ENCODE results near the gene MTHFS. TPM values are rescaled to one million over a fixed set of nuclear protein-coding genes. Genes with fewer than 3 reads are reported as not detected.
A peak's percentile ranks its signal among the peaks of the same experiment; 100 is the strongest.

MTHFS gene
- total RNA-seq, 2 donors from 2014 or later: 23.4 to 40.9 TPM

- peaks cover 28 to 32% of the 10 kb centered on the region in 2 donors for H3K36me3 Mint-ChIP-seq
- peak; percentile 49 to 51 for ATAC-seq
- DNase-seq (ENCODE audit: low spot score in 2 of 2): peak in 1 of 2 donors; percentile 8
- H3K27ac Mint-ChIP-seq: peak overlapping the region; percentile 51 to 98
- peaks cover 8 to 11% of the 10 kb centered on the region in 2 donors for H3K9me3 Mint-ChIP-seq
Measured at GRCh38 chr15:79897701-79898113, 893 bp upstream of the MTHFS start.

DNA sequence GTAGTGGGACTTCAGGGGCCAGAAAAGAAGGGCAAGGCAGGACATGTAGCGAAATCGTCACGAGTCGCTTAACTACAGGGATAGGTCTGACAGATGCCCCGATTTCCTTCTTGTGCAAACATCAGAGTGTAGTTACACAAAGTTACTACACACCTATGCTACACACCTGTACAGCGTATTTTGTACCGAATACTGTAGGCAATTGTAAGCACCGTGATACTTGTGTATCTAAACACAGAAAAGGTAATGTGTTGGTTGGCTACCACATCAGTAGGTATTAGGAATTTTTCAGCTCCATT, 515 bp upstream of the MTHFS start:
- ATAC-seq (peak in 1 of 2 donors; percentile 36), DNase-seq (ENCODE audit: low spot score in 2 of 2) (no peak)
- Mint-ChIP-seq H3K36me3 (peaks cover 26 to 33% of the 10 kb centered on the region in 2 donors), H3K9me3 (peaks cover 8 to 10% of the 10 kb centered on the region in 2 donors), H3K27ac (peak overlapping the region; percentile 51 to 98)

GRCh38 chr15:79896131-79896633, 632 bp downstream of the MTHFS start:
- peak overlapping the region; percentile 98 to 100 for H3K27ac Mint-ChIP-seq
- peak in 1 of 2 donors; percentile 26 for DNase-seq (ENCODE audit: low spot score in 2 of 2)
- peaks cover 6 to 8% of the 10 kb centered on the region in 2 donors for H3K9me3 Mint-ChIP-seq
- peak; percentile 7 to 18 for ATAC-seq
- peaks cover 23 to 36% of the 10 kb centered on the region in 2 donors for H3K36me3 Mint-ChIP-seq

DNA sequence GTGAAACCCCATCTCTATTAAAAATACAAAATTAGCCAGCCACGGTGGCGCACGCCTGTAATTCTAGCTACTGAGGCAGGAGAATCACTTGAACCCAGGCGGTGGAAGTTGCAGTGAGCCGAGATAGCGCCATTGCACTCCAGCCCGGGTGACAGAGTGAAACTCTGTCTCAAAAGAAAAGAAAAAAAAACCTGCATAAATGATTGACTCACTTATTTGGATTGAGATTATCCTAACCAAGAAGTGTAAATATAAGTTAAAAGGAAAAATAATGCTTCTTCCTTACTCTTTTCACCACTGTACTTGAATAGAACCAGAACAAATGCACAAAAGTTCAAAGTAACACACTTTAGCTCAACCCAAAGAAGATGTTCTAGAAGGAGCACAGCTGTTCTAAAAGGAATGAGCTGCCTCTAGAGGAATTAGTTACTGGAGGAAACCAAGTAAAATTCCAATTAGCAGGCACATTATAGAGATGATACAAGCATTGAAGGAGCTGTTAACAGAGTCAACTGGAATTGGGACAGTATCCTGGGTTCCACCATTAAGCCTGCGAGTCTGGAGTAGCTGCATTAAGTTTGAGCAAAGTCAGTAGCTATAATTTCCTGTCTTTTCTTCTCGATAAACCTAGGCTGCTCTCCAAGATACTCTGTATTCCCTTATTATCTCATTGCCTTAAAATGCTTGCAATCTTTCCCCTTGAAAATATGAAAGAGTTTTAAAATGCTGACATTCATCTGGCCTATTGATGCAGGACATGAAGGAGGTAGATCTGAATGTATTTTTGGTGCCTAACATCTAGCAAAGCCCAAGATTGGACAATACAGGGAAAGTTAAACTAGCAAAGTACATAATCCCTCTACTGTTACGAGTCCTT, 9.5 kb downstream of the MTHFS start:
- no peak for ATAC-seq
- H3K27ac Mint-ChIP-seq: no peak overlapping the region
- no peak for DNase-seq (ENCODE audit: low spot score in 2 of 2)
- peaks cover 47 to 71% of the 10 kb centered on the region in 2 donors for H3K36me3 Mint-ChIP-seq
- no peaks in the 10 kb centered on the region for H3K9me3 Mint-ChIP-seq

- ATAC-seq (no peak), DNase-seq (ENCODE audit: low spot score in 2 of 2) (no peak)
- Mint-ChIP-seq H3K36me3 (peaks cover 54 to 72% of the 10 kb centered on the region in 2 donors), H3K27ac (no peak overlapping the region), H3K9me3 (no peaks in the 10 kb centered on the region)
Measured at GRCh38 chr15:79886124-79886523, 10.7 kb downstream of the MTHFS start.

DNA sequence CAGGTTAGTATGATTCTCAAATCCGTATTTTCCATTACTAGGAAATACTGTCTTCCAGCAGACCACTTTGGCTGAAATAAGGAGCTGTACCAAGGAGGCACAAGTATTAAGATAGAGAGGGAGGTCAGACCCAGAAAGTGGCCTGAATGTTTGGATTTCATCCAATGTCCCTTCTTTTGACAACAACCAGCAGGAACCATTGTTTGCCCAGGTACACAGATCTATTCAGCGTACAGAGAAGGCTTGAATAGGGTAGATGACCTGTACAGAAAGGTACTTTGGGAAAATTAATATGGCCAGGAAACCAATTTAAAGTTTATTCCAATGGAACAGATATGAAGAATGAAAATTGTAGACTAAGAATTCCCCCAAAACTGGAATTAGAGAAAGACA, 12.6 kb downstream of the MTHFS start:
- DNase-seq (ENCODE audit: low spot score in 2 of 2): no peak
- H3K27ac Mint-ChIP-seq: peak overlapping the region in 1 of 2 donors; percentile 10
- peaks cover 64 to 76% of the 10 kb centered on the region in 2 donors for H3K36me3 Mint-ChIP-seq
- H3K9me3 Mint-ChIP-seq: peaks cover 0 to 7% of the 10 kb centered on the region in 2 donors
- ATAC-seq: no peak

GRCh38 chr15:79883579-79884203, 13.1 kb downstream of the MTHFS start:
- no peak for ATAC-seq
- Mint-ChIP-seq H3K27ac (peak overlapping the region in 1 of 2 donors; percentile 10), H3K9me3 (peaks cover 0 to 7% of the 10 kb centered on the region in 2 donors), H3K36me3 (peaks cover 65 to 76% of the 10 kb centered on the region in 2 donors)
- no peak for DNase-seq (ENCODE audit: low spot score in 2 of 2)

GRCh38 chr15:79881668-79882067, 15.1 kb downstream of the MTHFS start:
- Mint-ChIP-seq H3K27ac (no peak overlapping the region), H3K9me3 (peaks cover 0 to 17% of the 10 kb centered on the region in 2 donors), H3K36me3 (peaks cover 69 to 87% of the 10 kb centered on the region in 2 donors)
- ATAC-seq: no peak
- DNase-seq (ENCODE audit: low spot score in 2 of 2): no peak

GRCh38 chr15:79881254-79881653, 15.6 kb downstream of the MTHFS start:
- H3K36me3 Mint-ChIP-seq: peaks cover 73 to 92% of the 10 kb centered on the region in 2 donors
- ATAC-seq (no peak), DNase-seq (ENCODE audit: low spot score in 2 of 2) (no peak)
- no peak overlapping the region for H3K27ac Mint-ChIP-seq
- peaks cover 0 to 17% of the 10 kb centered on the region in 2 donors for H3K9me3 Mint-ChIP-seq

- Mint-ChIP-seq H3K9me3 (peaks cover 10 to 29% of the 10 kb centered on the region in 2 donors), H3K36me3 (peaks cover 83 to 94% of the 10 kb centered on the region in 2 donors), H3K27ac (peak overlapping the region in 1 of 2 donors; percentile 5)
- ATAC-seq (no peak), DNase-seq (ENCODE audit: low spot score in 2 of 2) (no peak)
Measured at GRCh38 chr15:79878078-79878705, 18.6 kb downstream of the MTHFS start.

GRCh38 chr15:79875213-79875612, 21.6 kb downstream of the MTHFS start:
- ATAC-seq (no peak), DNase-seq (ENCODE audit: low spot score in 2 of 2) (no peak)
- Mint-ChIP-seq H3K36me3 (peaks cover 66 to 94% of the 10 kb centered on the region in 2 donors), H3K27ac (no peak overlapping the region), H3K9me3 (peaks cover 10 to 29% of the 10 kb centered on the region in 2 donors)

- ATAC-seq: no peak
Measured at GRCh38 chr15:79874242-79874641, 22.6 kb downstream of the MTHFS start.

GRCh38 chr15:79872358-79873017, 24.3 kb downstream of the MTHFS start:
- H3K36me3 Mint-ChIP-seq: peaks cover 44 to 68% of the 10 kb centered on the region in 2 donors
- ATAC-seq (peak; percentile 43 to 80), DNase-seq (ENCODE audit: low spot score in 2 of 2) (peak in 1 of 2 donors; percentile 60)
- peak overlapping the region in 1 of 2 donors; percentile 79 for H3K27ac Mint-ChIP-seq
- peaks cover 10 to 12% of the 10 kb centered on the region in 2 donors for H3K9me3 Mint-ChIP-seq

More at GRCh38 chr15:79874242-79874641, 22.6 kb downstream of the MTHFS start:
- Mint-ChIP-seq H3K9me3 (peaks cover 10 to 22% of the 10 kb centered on the region in 2 donors), H3K27ac (no peak overlapping the region), H3K36me3 (peaks cover 56 to 85% of the 10 kb centered on the region in 2 donors)
- no peak for DNase-seq (ENCODE audit: low spot score in 2 of 2)

- H3K36me3 Mint-ChIP-seq: peaks cover 24 to 40% of the 10 kb centered on the region in 2 donors
- DNase-seq (ENCODE audit: low spot score in 2 of 2): no peak
- ATAC-seq: no peak
- H3K9me3 Mint-ChIP-seq: no peaks in the 10 kb centered on the region
- H3K27ac Mint-ChIP-seq: no peak overlapping the region
Measured at GRCh38 chr15:79868554-79868953, 28.3 kb downstream of the MTHFS start.

GRCh38 chr15:79863886-79864285, 32.9 kb downstream of the MTHFS start:
- DNase-seq (ENCODE audit: low spot score in 2 of 2) (no peak), ATAC-seq (no peak)
- Mint-ChIP-seq H3K27ac (peak overlapping the region in 1 of 2 donors; percentile 46), H3K9me3 (no peaks in the 10 kb centered on the region), H3K36me3 (peaks cover 20% of the 10 kb centered on the region in 2 donors)

- ATAC-seq (no peak), DNase-seq (ENCODE audit: low spot score in 2 of 2) (no peak)
- Mint-ChIP-seq H3K9me3 (no peaks in the 10 kb centered on the region), H3K36me3 (peaks cover 20% of the 10 kb centered on the region in 2 donors), H3K27ac (no peak overlapping the region)
Measured at GRCh38 chr15:79862191-79862590, 34.6 kb downstream of the MTHFS start.
